ENCODE data around the gene SLC66A2. TPM values are rescaled to one million over a fixed set of nuclear protein-coding genes. Genes with fewer than 3 reads are reported as not detected.
A peak's percentile ranks its signal among the peaks of the same experiment; 100 is the strongest.

The SLC66A2 gene
- total and polyA plus RNA-seq, 12 donors = 21.4 to 32.3 (median 25.6) TPM

- Histone ChIP-seq H3K27me3 (no peaks in the 10 kb centered on the region), H3K4me3 (no peak overlapping the region), H3K27ac (peak overlapping the region in 5 of 10 donors; percentile 3 to 77 (median 41)), H3K4me1 (peaks cover 6 to 32% (median 18%) of the 10 kb centered on the region in 9 donors), H3K9me3 (peaks cover 0 to 56% (median 29%) of the 10 kb centered on the region in 11 donors), H3K36me3 (peaks cover 0 to 88% (median 3%) of the 10 kb centered on the region in 9 donors)
- intact Hi-C loops (cut with DNase I) = loop anchor here in 1 of 10 donors (10.0 kb wide), 1 partner anchor 100 kb away; the partner anchor contains the start of gene RBFA
- WGBS, 2 donors = 88 to 89% methylated on average over 5 of the region's 5 CpGs
- TF ChIP-seq, protein P1, sequence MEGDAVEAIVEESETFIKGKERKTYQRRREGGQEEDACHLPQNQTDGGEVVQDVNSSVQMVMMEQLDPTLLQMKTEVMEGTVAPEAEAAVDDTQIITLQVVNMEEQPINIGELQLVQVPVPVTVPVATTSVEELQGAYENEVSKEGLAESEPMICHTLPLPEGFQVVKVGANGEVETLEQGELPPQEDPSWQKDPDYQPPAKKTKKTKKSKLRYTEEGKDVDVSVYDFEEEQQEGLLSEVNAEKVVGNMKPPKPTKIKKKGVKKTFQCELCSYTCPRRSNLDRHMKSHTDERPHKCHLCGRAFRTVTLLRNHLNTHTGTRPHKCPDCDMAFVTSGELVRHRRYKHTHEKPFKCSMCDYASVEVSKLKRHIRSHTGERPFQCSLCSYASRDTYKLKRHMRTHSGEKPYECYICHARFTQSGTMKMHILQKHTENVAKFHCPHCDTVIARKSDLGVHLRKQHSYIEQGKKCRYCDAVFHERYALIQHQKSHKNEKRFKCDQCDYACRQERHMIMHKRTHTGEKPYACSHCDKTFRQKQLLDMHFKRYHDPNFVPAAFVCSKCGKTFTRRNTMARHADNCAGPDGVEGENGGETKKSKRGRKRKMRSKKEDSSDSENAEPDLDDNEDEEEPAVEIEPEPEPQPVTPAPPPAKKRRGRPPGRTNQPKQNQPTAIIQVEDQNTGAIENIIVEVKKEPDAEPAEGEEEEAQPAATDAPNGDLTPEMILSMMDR (IDR thresholded peaks at IDR 0.05) = no peak
- DNase-seq (no peak), ATAC-seq (no peak)
These were observed 16.4 kb downstream of the SLC66A2 start for GRCh38 chr18:79935098-79935480.

DNA sequence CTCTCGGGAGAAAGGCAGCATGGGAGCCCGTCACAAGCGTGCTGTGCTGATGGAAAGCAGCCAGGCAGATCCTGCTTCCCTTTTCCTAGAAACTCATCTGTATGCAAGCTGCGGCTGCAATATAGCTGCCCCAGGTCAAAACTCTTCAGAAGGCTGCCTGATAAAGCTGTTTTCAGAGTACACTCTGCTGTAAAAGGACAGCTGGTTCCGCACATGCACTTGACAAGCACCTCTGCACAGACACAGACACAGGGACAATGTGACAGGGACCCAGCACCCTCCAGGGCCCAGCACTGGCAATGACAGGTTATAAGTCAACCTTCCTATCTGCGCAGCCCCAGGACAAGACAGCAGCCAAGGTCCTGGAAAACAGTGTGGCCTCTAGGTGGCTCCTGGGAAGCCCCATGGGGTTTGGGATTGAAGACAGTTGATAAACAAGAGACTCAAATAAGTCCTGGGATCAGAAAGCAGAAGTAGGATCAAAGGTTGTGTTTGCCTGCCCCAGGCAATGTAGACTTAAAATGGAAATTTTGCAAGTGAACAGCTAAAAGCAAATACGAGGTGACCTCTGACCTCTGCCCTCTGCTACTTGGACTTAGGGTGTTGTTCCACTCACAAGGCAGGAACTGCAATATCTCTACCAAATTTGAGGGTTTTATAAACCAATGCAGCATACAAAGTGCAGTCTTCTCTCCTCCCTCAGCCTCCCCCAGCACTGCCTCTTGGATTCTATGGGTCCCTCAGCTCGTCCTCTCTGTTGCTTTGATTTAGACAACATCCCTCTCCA lies 16.9 kb downstream of the SLC66A2 start:
- peaks cover 6 to 32% (median 18%) of the 10 kb centered on the region in 9 donors for H3K4me1 ChIP-seq
- peaks cover 0 to 88% (median 7%) of the 10 kb centered on the region in 9 donors for H3K36me3 ChIP-seq
- TF ChIP-seq, protein P1 (IDR thresholded peaks at IDR 0.05) = peak in 6 of 9 donors; percentile 10 to 45 (median 30)
- no peaks in the 10 kb centered on the region for H3K27me3 ChIP-seq
- ATAC-seq = peak; percentile 86 to 99 (median 92)
- intact Hi-C loops (cut with DNase I) = loop anchor here in 1 of 10 donors (10.0 kb wide), 1 partner anchor 100 kb away; the partner anchor contains the start of gene RBFA
- H3K4me3 ChIP-seq = peak overlapping the region in 1 of 10 donors; percentile 17
- peak in 1 of 2 donors; percentile 46 for DNase-seq
- H3K9me3 ChIP-seq = peaks cover 0 to 62% (median 34%) of the 10 kb centered on the region in 11 donors
- 47 to 53% methylated on average over 8 of the region's 8 CpGs for WGBS, 2 donors
- H3K27ac ChIP-seq = peak overlapping the region in 8 of 10 donors; percentile 3 to 77 (median 38)

GRCh38 chr18:79933765-79934164 lies 17.7 kb downstream of the SLC66A2 start:
- H3K36me3 ChIP-seq = peaks cover 0 to 89% (median 14%) of the 10 kb centered on the region in 9 donors
- no peaks in the 10 kb centered on the region for H3K27me3 ChIP-seq
- H3K9me3 ChIP-seq = peaks cover 0 to 69% (median 42%) of the 10 kb centered on the region in 11 donors
- TF ChIP-seq, protein P1 (IDR thresholded peaks at IDR 0.05) = peak in 3 of 9 donors; percentile 16 to 21 (median 20)
- ATAC-seq (peak in 5 of 8 donors; percentile 28 to 64 (median 54)), DNase-seq (no peak)
- peak overlapping the region in 5 of 10 donors; percentile 6 to 77 (median 36) for H3K27ac ChIP-seq
- H3K4me3 ChIP-seq = peak overlapping the region in 1 of 10 donors; percentile 17
- H3K4me1 ChIP-seq = peaks cover 3 to 26% (median 15%) of the 10 kb centered on the region in 9 donors
- 75 to 79% methylated on average over 10 of the region's 10 CpGs for WGBS, 2 donors
- intact Hi-C loops (cut with DNase I) = loop anchor here in 1 of 10 donors (10.0 kb wide), 1 partner anchor 101 kb away; the partner anchor contains the start of gene RBFA

DNA sequence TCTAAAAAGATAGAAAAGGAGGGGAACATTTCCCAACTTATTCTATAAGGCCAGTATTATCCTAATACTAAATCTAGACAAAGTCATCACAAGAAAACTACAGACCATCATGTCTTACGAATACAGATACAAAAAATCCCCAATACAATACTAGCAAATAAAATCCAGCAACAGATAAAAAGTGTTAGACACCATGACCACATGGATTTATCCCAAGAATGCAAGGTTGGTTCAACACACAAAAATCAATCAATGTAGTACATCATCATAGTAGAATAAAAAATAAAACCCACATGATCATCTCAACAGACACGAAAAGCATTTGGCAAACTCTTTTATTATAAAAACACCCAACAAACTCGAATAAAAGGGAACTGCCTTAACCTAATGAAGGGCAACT lies 18.5 kb downstream of the SLC66A2 start:
- DNase-seq (no peak), ATAC-seq (no peak)
- Histone ChIP-seq H3K36me3 (peaks cover 0 to 91% (median 16%) of the 10 kb centered on the region in 9 donors), H3K9me3 (peaks cover 0 to 72% (median 43%) of the 10 kb centered on the region in 11 donors), H3K27me3 (no peaks in the 10 kb centered on the region), H3K4me1 (peaks cover 3 to 22% (median 15%) of the 10 kb centered on the region in 9 donors), H3K27ac (no peak overlapping the region), H3K4me3 (no peak overlapping the region)
- TF ChIP-seq, protein P1 (IDR thresholded peaks at IDR 0.05) = no peak
- WGBS, 2 donors = 88 to 95% methylated on average over 3 of the region's 3 CpGs
- intact Hi-C loops (cut with DNase I) = loop anchor here in 1 of 10 donors (10.0 kb wide), 1 partner anchor 102 kb away; the partner anchor contains the start of gene RBFA
